HEK293 (cell line): ENCODE results near the gene TSSK3.

ENCODE experiments used
- CTCF ChIP-seq: fragments of 450-650 bp; formaldehyde crosslinking; IDR thresholded peaks from 2 replicates; pipeline ENCODE4 v1.5.1; 2016; ENCODE audit warnings: missing biosample characterization, missing genetic modification characterization
- PATZ1 ChIP-seq: fragments of 450-650 bp; formaldehyde crosslinking; IDR thresholded peaks from 2 replicates; pipeline ENCODE4 v1.5.1; 2016; ENCODE audit warnings: missing biosample characterization, missing genetic modification characterization
- PRDM1 ChIP-seq: fragments of 450-650 bp; formaldehyde crosslinking; IDR thresholded peaks from 2 replicates; pipeline ENCODE4; 2016; ENCODE audit warnings: missing biosample characterization, missing genetic modification characterization
- RBAK ChIP-seq: fragments of 450-650 bp; formaldehyde crosslinking; IDR thresholded peaks from 2 replicates; pipeline ENCODE4 v1.5.1; 2016; ENCODE audit warnings: missing biosample characterization, missing genetic modification characterization
- YY1 ChIP-seq: fragments of 450-650 bp; formaldehyde crosslinking; IDR thresholded peaks from 2 replicates; pipeline ENCODE4 v1.5.1; 2018; ENCODE audit warnings: missing biosample characterization, missing genetic modification characterization
- ZNF274 ChIP-seq, 2 experiments: fragments of 200-500 bp in 1 of 2; fragments of 450-650 bp in 1 of 2; sonication (Bioruptor generic) in 1 of 2; formaldehyde crosslinking in 1 of 2; IDR thresholded peaks; 2 replicates each; pipeline versions ENCODE4 v1.5.1 to v1.6.1; 2014 to 2016; ENCODE audit warnings: borderline replicate concordance in 1 of 2, inconsistent platforms in 1 of 2, low read length in 1 of 2, missing biosample characterization in 1 of 2, missing genetic modification characterization in 1 of 2
- ZNF302 ChIP-seq: fragments of 450-650 bp; formaldehyde crosslinking; IDR thresholded peaks from 2 replicates; pipeline ENCODE4 v1.5.1; 2016; ENCODE audit warnings: missing biosample characterization, missing genetic modification characterization, low read depth
- ZNF510 ChIP-seq: fragments of 450-650 bp; formaldehyde crosslinking; IDR thresholded peaks from 2 replicates; pipeline ENCODE4 v1.5.1; 2018; ENCODE audit warnings: mild to moderate bottlenecking, missing genetic modification characterization, missing biosample characterization; ENCODE audit not compliant: insufficient replicate concordance
- ZNF549 ChIP-seq: fragments of 450-650 bp; IDR thresholded peaks from 2 replicates; pipeline ENCODE4 v1.5.1; 2018; ENCODE audit warnings: missing biosample characterization, missing genetic modification characterization, mild to moderate bottlenecking, inconsistent platforms, moderate library complexity
- ZNF639 ChIP-seq: fragments of 450-650 bp; formaldehyde crosslinking; IDR thresholded peaks from 2 replicates; pipeline ENCODE4 v1.5.1; 2016; ENCODE audit warnings: missing biosample characterization, missing genetic modification characterization

GRCh38 chr1:32376199-32376598 lies 13.9 kb downstream of the TSSK3 start:
- TF ChIP-seq ZNF302 (tag by site-specific recombination) (no peak), RBAK (tag by site-specific recombination) (no peak), CTCF (tag by site-specific recombination) (no peak), YY1 (tag by site-specific recombination) (no peak), ZNF510 (tag by site-specific recombination) (no peak), PRDM1 (tag by site-specific recombination) (no peak), PATZ1 (tag by site-specific recombination) (no peak), ZNF274 (IDR thresholded peaks at IDR 0.05; ENCODE audit: low read length) (no peak), ZNF274 (tag by site-specific recombination; IDR thresholded peaks at IDR 0.05; ENCODE audit: borderline replicate concordance) (no peak), ZNF549 (no peak), ZNF639 (tag by site-specific recombination) (no peak)
